Ishikawa (cell line): ENCODE results near the gene ZNF282.

Source experiments
- CEBPB ChIP-seq: IDR thresholded peaks from 2 replicates; pipeline ENCODE4 v1.6.1; 2012
- CREB1 ChIP-seq: IDR thresholded peaks from 2 replicates; pipeline ENCODE4 v1.6.1; 2012; ENCODE audit warnings: low read depth
- EGR1 ChIP-seq: IDR thresholded peaks from 2 replicates; pipeline ENCODE4 v1.6.1; 2012
- EP300 ChIP-seq: IDR thresholded peaks from 2 replicates; pipeline ENCODE4 v1.6.1; 2012; ENCODE audit warnings: borderline replicate concordance
- FOXM1 ChIP-seq: IDR thresholded peaks from 2 replicates; pipeline ENCODE4 v1.6.1; 2012; ENCODE audit warnings: low read depth, borderline replicate concordance
- MAX ChIP-seq: IDR thresholded peaks from 2 replicates; pipeline ENCODE4 v1.6.1; 2012
- NFIC ChIP-seq: IDR thresholded peaks from 2 replicates; pipeline ENCODE4 v1.6.1; 2012
- RAD21 ChIP-seq: IDR thresholded peaks from 2 replicates; pipeline ENCODE4 v1.6.1; 2012; ENCODE audit warnings: low read depth
- REST ChIP-seq: IDR thresholded peaks from 2 replicates; pipeline ENCODE4 v1.6.1; 2012; ENCODE audit warnings: low read depth, mild to moderate bottlenecking
- TAF1 ChIP-seq: IDR thresholded peaks from 2 replicates; pipeline ENCODE4 v1.6.1; 2012; ENCODE audit warnings: low read depth, mild to moderate bottlenecking
- TCF12 ChIP-seq: IDR thresholded peaks from 2 replicates; pipeline ENCODE4 v1.6.1; 2012; ENCODE audit warnings: low read depth
- TEAD4 ChIP-seq: IDR thresholded peaks from 2 replicates; pipeline ENCODE4 v1.6.1; 2012
- USF1 ChIP-seq: IDR thresholded peaks from 2 replicates; pipeline ENCODE4 v1.6.1; 2012
- YY1 ChIP-seq: IDR thresholded peaks from 2 replicates; pipeline ENCODE4 v1.6.1; 2012; ENCODE audit warnings: low read depth
- ZBTB7A ChIP-seq: IDR thresholded peaks from 2 replicates; pipeline ENCODE4 v1.6.1; 2012; ENCODE audit warnings: low read depth

Gene ZNF282

GRCh38 chr7:149240637-149241036 lies 45.3 kb downstream of the ZNF282 start:
- TF ChIP-seq TEAD4 (no peak), FOXM1 (no peak), NFIC (no peak), TAF1 (no peak), EGR1 (no peak), CEBPB (no peak), EP300 (no peak), REST (no peak), USF1 (no peak), MAX (no peak), ZBTB7A (no peak), CREB1 (no peak), YY1 (no peak), TCF12 (no peak), RAD21 (no peak)

DNA sequence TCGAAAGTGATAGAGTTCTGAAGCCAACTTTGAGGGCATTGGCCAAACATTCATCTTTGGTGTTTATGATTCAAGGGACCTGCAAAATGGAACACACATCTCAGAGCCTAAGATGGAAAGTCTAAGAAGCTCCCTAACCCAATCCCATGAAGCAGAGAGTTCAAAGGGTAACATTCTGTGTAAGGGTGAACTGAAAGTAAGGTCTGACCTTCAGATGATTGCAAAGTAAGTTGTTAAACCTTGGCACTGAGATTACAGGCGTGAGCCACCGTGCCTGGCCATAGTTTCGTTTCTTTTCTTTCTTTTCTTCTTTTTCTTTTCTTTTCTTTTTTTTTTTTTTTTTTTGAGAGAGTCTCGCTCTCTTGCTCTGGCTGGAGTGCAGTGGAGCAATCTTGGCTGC lies 46.4 kb downstream of the ZNF282 start:
- TF ChIP-seq CEBPB (no peak), TEAD4 (no peak), YY1 (no peak), ZBTB7A (no peak), CREB1 (no peak), EP300 (no peak), USF1 (no peak), REST (no peak), MAX (no peak), TCF12 (no peak), EGR1 (no peak), TAF1 (no peak)

GRCh38 chr7:149245244-149245643 lies 49.9 kb downstream of the ZNF282 start:
- TF ChIP-seq REST, result no peak
- no peak for TF ChIP-seq TCF12
- no peak for TF ChIP-seq YY1
- no peak for TF ChIP-seq ZBTB7A
- TF ChIP-seq MAX, result no peak
- no peak for TF ChIP-seq NFIC
- no peak for TF ChIP-seq FOXM1
- no peak for TF ChIP-seq TEAD4
- no peak for TF ChIP-seq EP300
- no peak for TF ChIP-seq EGR1
- no peak for TF ChIP-seq CEBPB
- TF ChIP-seq CREB1, result no peak
- TF ChIP-seq RAD21, result no peak
- TF ChIP-seq USF1, result no peak
- TF ChIP-seq TAF1, result no peak

DNA sequence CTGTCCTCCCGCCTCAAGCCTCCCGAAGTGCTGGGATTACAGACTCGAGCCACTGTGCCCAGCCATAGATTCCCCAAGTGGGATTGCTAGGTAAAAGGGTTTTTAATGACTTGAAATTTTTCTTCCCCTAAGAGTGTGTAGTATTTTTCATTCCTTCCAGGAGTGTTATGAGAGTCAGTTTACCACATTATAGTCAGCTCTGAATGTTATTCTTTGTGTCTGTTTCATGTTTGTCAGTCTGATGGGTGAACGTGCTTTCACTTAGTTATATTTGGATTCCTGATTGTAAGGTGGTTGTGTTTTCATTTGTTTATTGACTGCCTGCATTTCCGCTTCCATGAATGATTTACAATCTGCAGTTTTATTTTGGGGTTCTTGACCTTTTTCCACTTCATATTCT lies 50.4 kb downstream of the ZNF282 start:
- TF ChIP-seq CEBPB (no peak), NFIC (no peak), MAX (no peak), TCF12 (no peak), CREB1 (no peak), USF1 (no peak), ZBTB7A (no peak), YY1 (no peak), EP300 (no peak), RAD21 (no peak), FOXM1 (no peak)
